Peyer's patch (tissue), 4 donors: Measurements from ENCODE around the gene FOXS1.

Source experiments
- POLR2A ChIP-seq, 2 donors: fragments of 450-650 bp; IDR thresholded peaks; one replicate each; pipeline ENCODE4 v1.5.1; 2017; ENCODE audit warnings: antibody characterized with exemption in 2 of 2, mild to moderate bottlenecking in 2 of 2, moderate library complexity in 2 of 2
- TF ChIP-seq, protein P1 (sequence below), 6 experiments: fragments of 450-650 bp in 4 of 6; fragments of 200-600 bp in 2 of 6; sonication (generic) in 1 of 6; IDR thresholded peaks; one replicate each; pipeline ENCODE4 v1.5.1; 2017 to 2019; ENCODE audit warnings: antibody characterized with exemption in 6 of 6, mild to moderate bottlenecking in 3 of 6, moderate library complexity in 1 of 6

DNA sequence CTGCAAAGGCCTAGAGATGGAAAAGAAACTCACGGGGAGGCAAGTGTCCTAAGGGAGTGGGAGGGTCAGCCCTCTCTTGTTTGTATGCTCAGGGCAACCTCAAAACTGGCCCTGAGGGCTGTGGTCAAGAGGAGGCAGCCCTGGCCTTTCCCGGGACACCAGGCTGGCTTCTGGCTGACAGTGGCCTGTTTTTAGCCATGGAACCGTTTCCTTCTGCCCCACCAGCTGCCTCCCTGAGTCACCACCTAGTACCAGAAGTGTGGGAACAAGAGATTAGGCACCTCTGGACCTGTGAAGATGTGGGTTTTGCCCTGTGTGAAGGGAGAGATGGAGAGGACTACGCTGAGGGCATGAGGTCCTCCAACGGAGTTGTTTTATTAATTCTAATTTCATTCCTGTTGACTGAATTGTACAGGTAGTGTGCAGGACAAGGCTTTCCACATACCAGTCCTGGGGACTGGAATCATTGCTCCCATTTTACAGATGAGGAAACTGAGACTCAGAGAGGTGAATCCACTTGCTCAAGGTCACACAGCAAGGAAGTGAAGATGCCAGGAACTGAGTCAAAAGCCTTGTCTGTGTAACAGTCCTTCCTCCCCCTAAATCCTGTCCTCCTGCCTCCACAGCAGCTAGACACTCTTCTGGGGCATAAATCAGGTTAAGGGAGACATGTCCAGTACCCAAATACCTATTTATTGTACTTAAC lies 5.5 kb downstream of the FOXS1 start:
- TF ChIP-seq POLR2A (IDR thresholded peaks at IDR 0.05): no peak
- TF ChIP-seq, protein P1, sequence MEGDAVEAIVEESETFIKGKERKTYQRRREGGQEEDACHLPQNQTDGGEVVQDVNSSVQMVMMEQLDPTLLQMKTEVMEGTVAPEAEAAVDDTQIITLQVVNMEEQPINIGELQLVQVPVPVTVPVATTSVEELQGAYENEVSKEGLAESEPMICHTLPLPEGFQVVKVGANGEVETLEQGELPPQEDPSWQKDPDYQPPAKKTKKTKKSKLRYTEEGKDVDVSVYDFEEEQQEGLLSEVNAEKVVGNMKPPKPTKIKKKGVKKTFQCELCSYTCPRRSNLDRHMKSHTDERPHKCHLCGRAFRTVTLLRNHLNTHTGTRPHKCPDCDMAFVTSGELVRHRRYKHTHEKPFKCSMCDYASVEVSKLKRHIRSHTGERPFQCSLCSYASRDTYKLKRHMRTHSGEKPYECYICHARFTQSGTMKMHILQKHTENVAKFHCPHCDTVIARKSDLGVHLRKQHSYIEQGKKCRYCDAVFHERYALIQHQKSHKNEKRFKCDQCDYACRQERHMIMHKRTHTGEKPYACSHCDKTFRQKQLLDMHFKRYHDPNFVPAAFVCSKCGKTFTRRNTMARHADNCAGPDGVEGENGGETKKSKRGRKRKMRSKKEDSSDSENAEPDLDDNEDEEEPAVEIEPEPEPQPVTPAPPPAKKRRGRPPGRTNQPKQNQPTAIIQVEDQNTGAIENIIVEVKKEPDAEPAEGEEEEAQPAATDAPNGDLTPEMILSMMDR (IDR thresholded peaks at IDR 0.05): no peak
